SK-N-SH treated with all-trans-retinoic acid at 6 μM for 48 hours (cell line): ENCODE measurements around the gene TMED7.

Experiments
- ARNTL ChIP-seq: fragments of 450-650 bp; formaldehyde crosslinking; IDR thresholded peaks from 2 replicates; pipeline ENCODE4 v1.5.0; 2020; ENCODE audit warnings: low read depth, mild to moderate bottlenecking, moderate library complexity, borderline replicate concordance
- BACH2 ChIP-seq: fragments of 250-450 bp; sonication (Bioruptor Pico); IDR thresholded peaks from 2 replicates; pipeline ENCODE4 v1.9.0; 2021; ENCODE audit warnings: mild to moderate bottlenecking, borderline replicate concordance
- CREB5 ChIP-seq: fragments of 250-450 bp; sonication (Bioruptor Pico); IDR thresholded peaks from 2 replicates; pipeline ENCODE4 v1.5.1; 2020; ENCODE audit warnings: low read depth, mild to moderate bottlenecking, moderate library complexity
- GLIS3 ChIP-seq: fragments of 250-450 bp; sonication (Bioruptor Pico); IDR thresholded peaks from 2 replicates; pipeline ENCODE4 v1.5.0; 2020; ENCODE audit warnings: mild to moderate bottlenecking, moderate library complexity
- PATZ1 ChIP-seq: fragments of 250-450 bp; sonication (Bioruptor Pico); IDR thresholded peaks from 2 replicates; pipeline ENCODE4 v1.8.0; 2020; ENCODE audit warnings: mild to moderate bottlenecking, moderate library complexity, borderline replicate concordance
- POU6F1 ChIP-seq: fragments of 250-450 bp; sonication (Bioruptor Pico); IDR thresholded peaks from 2 replicates; pipeline ENCODE4 v1.8.0; 2021; ENCODE audit warnings: low read depth, mild to moderate bottlenecking, moderate library complexity, borderline replicate concordance
- PPARA ChIP-seq: fragments of 250-450 bp; sonication (Bioruptor Pico); IDR thresholded peaks from 2 replicates; pipeline ENCODE4 v1.5.0; 2020; ENCODE audit warnings: mild to moderate bottlenecking, borderline replicate concordance
- RARB ChIP-seq: fragments of 250-450 bp; sonication (Bioruptor Pico); IDR thresholded peaks from 2 replicates; pipeline ENCODE4 v1.8.0; 2021; ENCODE audit warnings: mild to moderate bottlenecking, moderate library complexity
- SNAI2 ChIP-seq: fragments of 250-450 bp; sonication (Bioruptor Pico); IDR thresholded peaks from 2 replicates; pipeline ENCODE4 v1.5.0; 2020; ENCODE audit warnings: mild to moderate bottlenecking, moderate library complexity
- TCF4 ChIP-seq: fragments of 250-450 bp; sonication (Bioruptor Pico); IDR thresholded peaks from 2 replicates; pipeline ENCODE4 v1.8.0; 2021; ENCODE audit warnings: mild to moderate bottlenecking, moderate library complexity, borderline replicate concordance
- TOX ChIP-seq: fragments of 250-450 bp; sonication (Bioruptor Pico); IDR thresholded peaks from 2 replicates; pipeline ENCODE4 v1.8.0; 2021; ENCODE audit warnings: mild to moderate bottlenecking, moderate library complexity, borderline replicate concordance
- TSHZ2 ChIP-seq: fragments of 250-450 bp; sonication (Bioruptor Pico); IDR thresholded peaks from 2 replicates; pipeline ENCODE4 v1.5.0; 2020; ENCODE audit warnings: mild to moderate bottlenecking, moderate library complexity
- ZFP3 ChIP-seq: fragments of 250-450 bp; sonication (Bioruptor Pico); IDR thresholded peaks from 2 replicates; pipeline ENCODE4 v1.5.0; 2020; ENCODE audit warnings: mild to moderate bottlenecking, moderate library complexity
- ZFP30 ChIP-seq: fragments of 450-650 bp; formaldehyde crosslinking; IDR thresholded peaks from 2 replicates; pipeline ENCODE4 v1.5.0; 2022; ENCODE audit warnings: mild to moderate bottlenecking, moderate library complexity

- TF ChIP-seq ZFP3 (CRISPR knock-in tag) (no peak), GLIS3 (no peak), BACH2 (CRISPR knock-in tag) (no peak), POU6F1 (CRISPR knock-in tag) (no peak), ARNTL (CRISPR knock-in tag) (no peak), TSHZ2 (CRISPR knock-in tag) (no peak), PATZ1 (CRISPR knock-in tag) (no peak), SNAI2 (CRISPR knock-in tag) (no peak), RARB (CRISPR knock-in tag) (no peak), CREB5 (CRISPR knock-in tag) (no peak), PPARA (no peak), TCF4 (no peak), TOX (CRISPR knock-in tag) (no peak), ZFP30 (CRISPR knock-in tag) (no peak)
These were observed 16.1 kb upstream of the TMED7 start for GRCh38 chr5:115641948-115642347.
